Glutamatergic neuron (in vitro differentiated cells): ENCODE data around the gene SMIM1. TPM values are rescaled to one million over a fixed set of nuclear protein-coding genes. Genes with fewer than 3 reads are reported as not detected.

Source experiments
- DNase-seq: peaks from one replicate; pipeline ENCODE4 v3.0.0; 2022
- H3K27ac Mint-ChIP-seq: one replicate; pipeline ENCODE4 v1.8.0; 2020; ENCODE audit warnings: mild to moderate bottlenecking, mixed read lengths, inconsistent platforms; ENCODE audit not compliant: unreplicated experiment
- H3K27me3 Mint-ChIP-seq: one replicate; pipeline ENCODE4 v1.8.0; 2020; ENCODE audit warnings: mild to moderate bottlenecking, moderate library complexity, mixed read lengths, inconsistent platforms; ENCODE audit not compliant: unreplicated experiment
- H3K36me3 Mint-ChIP-seq: one replicate; pipeline ENCODE4 v1.8.0; 2020; ENCODE audit warnings: mild to moderate bottlenecking, mixed read lengths, inconsistent platforms; ENCODE audit not compliant: unreplicated experiment
- H3K4me1 Mint-ChIP-seq: one replicate; pipeline ENCODE4 v1.8.0; 2020; ENCODE audit warnings: mild to moderate bottlenecking, low read depth, mixed read lengths, inconsistent platforms; ENCODE audit not compliant: unreplicated experiment
- H3K4me3 Mint-ChIP-seq: one replicate; pipeline ENCODE4 v1.8.0; 2020; ENCODE audit warnings: mild to moderate bottlenecking, mixed read lengths, inconsistent platforms; ENCODE audit not compliant: unreplicated experiment
- H3K9me3 Mint-ChIP-seq: one replicate; pipeline ENCODE4 v1.8.0; 2020; ENCODE audit warnings: mild to moderate bottlenecking, moderate library complexity, mixed read lengths, inconsistent platforms; ENCODE audit not compliant: unreplicated experiment
- CTCF ChIP-seq: fragments of 200-600 bp; sonication (generic); IDR thresholded peaks from one replicate; pipeline ENCODE4 v1.5.0; 2021; ENCODE audit not compliant: partially characterized antibody, unreplicated experiment
- total RNA-seq: library from RNA; stranded (reverse); fragmentation: NEBNext Ultra II Directional; extraction: Animal tissue kit (Norgen Biotek cat#: 25700); gene quantifications from one replicate; pipeline ENCODE4 v1.2.1, GENCODE V29; 2021; ENCODE audit not compliant: unreplicated experiment

The SMIM1 gene
- total RNA-seq, 1 donor from 2014 or later: 7.5 TPM

GRCh38 chr1:3770047-3770765 is 2.3 kb upstream of the SMIM1 start:
- peaks cover 9% of the 10 kb centered on the region for H3K4me1 Mint-ChIP-seq
- H3K4me3 Mint-ChIP-seq: peak overlapping the region; percentile 52
- no peak for DNase-seq
- no peak for TF ChIP-seq CTCF
- H3K27me3 Mint-ChIP-seq: peaks cover 5% of the 10 kb centered on the region
- H3K27ac Mint-ChIP-seq: no peak overlapping the region
- no peaks in the 10 kb centered on the region for H3K36me3 Mint-ChIP-seq
- peaks cover 3% of the 10 kb centered on the region for H3K9me3 Mint-ChIP-seq

- Mint-ChIP-seq H3K27ac (no peak overlapping the region), H3K4me1 (peaks cover 9% of the 10 kb centered on the region), H3K9me3 (peaks cover under 1% of the 10 kb centered on the region), H3K27me3 (peaks cover 5% of the 10 kb centered on the region), H3K36me3 (no peaks in the 10 kb centered on the region), H3K4me3 (peak overlapping the region; percentile 34)
- TF ChIP-seq CTCF: no peak
- DNase-seq: peak; percentile 40
These were observed 1.2 kb upstream of the SMIM1 start for GRCh38 chr1:3771108-3772026.

GRCh38 chr1:3772027-3772714 is 378 bp upstream of the SMIM1 start:
- TF ChIP-seq CTCF: no peak
- H3K36me3 Mint-ChIP-seq: no peaks in the 10 kb centered on the region
- peaks cover 9% of the 10 kb centered on the region for H3K4me1 Mint-ChIP-seq
- H3K9me3 Mint-ChIP-seq: peaks cover 1% of the 10 kb centered on the region
- DNase-seq: peak; percentile 94
- H3K27me3 Mint-ChIP-seq: peaks cover 7% of the 10 kb centered on the region
- peak overlapping the region; percentile 34 for H3K4me3 Mint-ChIP-seq
- no peak overlapping the region for H3K27ac Mint-ChIP-seq

- Mint-ChIP-seq H3K9me3 (peaks cover 6% of the 10 kb centered on the region), H3K27me3 (peaks cover 7% of the 10 kb centered on the region), H3K4me3 (no peak overlapping the region), H3K4me1 (peaks cover 12% of the 10 kb centered on the region), H3K27ac (no peak overlapping the region), H3K36me3 (no peaks in the 10 kb centered on the region)
- peak; percentile 33 for DNase-seq
- TF ChIP-seq CTCF: no peak
These were observed 1.2 kb downstream of the SMIM1 start for GRCh38 chr1:3773572-3774275.
